Colonic mucosa (tissue), 4 donors: ENCODE results near the gene WBP4. TPM values are rescaled to one million over a fixed set of nuclear protein-coding genes. Genes with fewer than 3 reads are reported as not detected.

ENCODE experiments used
- DNase-seq: peaks from one replicate; pipeline ENCODE4 v3.0.0-alpha.2; 2020
- H3K27ac ChIP-seq: fragments of 200-600 bp; one replicate; pipeline ENCODE4 v1.8.0; 2021
- H3K27me3 ChIP-seq: fragments of 200-600 bp; one replicate; pipeline ENCODE4 v1.8.0; 2021
- H3K36me3 ChIP-seq: fragments of 200-600 bp; one replicate; pipeline ENCODE4 v1.8.0; 2021
- H3K4me1 ChIP-seq: fragments of 200-600 bp; one replicate; pipeline ENCODE4 v1.8.0; 2021; ENCODE audit warnings: mild to moderate bottlenecking
- H3K4me3 ChIP-seq: fragments of 200-600 bp; one replicate; pipeline ENCODE4 v1.8.0; 2021
- H3K9ac ChIP-seq, 2 donors: one replicate each; pipeline ENCODE4 v1.7.0; 2013; ENCODE audit warnings: control low read depth in 2 of 2, low read depth in 2 of 2, low read length in 2 of 2
- H3K9me3 ChIP-seq: fragments of 200-600 bp; one replicate; pipeline ENCODE4 v1.8.0; 2021
- intact Hi-C: fragments of 100-400 bp; cut with DNase I; formaldehyde crosslinking; loops from one replicate; pipeline ENCODE4 v1.14.1; 2022
- total RNA-seq, 2 donors: library from RNA; stranded (reverse); fragmentation: NEBNext Ultra II Directional in 1 of 2; extraction: Animal tissue kit (Norgen Biotek cat#: 25700) in 1 of 2; gene quantifications; one replicate each; pipeline ENCODE4 v1.2.1, GENCODE V29; 2021
- TF ChIP-seq, protein P1 (sequence below): fragments of 200-600 bp; IDR thresholded peaks from one replicate; pipeline ENCODE4 v1.8.0; 2022; ENCODE audit warnings: antibody characterized with exemption, mild to moderate bottlenecking
- donor health status: healthy.
- donor health status: DM: no; HTN: no; CAD: no.
- donor health status: DM: no; HTN: no; CAD: no.

WBP4 gene
- total RNA-seq, 2 donors from 2014 or later, result 5.8 to 7.5 TPM

DNA sequence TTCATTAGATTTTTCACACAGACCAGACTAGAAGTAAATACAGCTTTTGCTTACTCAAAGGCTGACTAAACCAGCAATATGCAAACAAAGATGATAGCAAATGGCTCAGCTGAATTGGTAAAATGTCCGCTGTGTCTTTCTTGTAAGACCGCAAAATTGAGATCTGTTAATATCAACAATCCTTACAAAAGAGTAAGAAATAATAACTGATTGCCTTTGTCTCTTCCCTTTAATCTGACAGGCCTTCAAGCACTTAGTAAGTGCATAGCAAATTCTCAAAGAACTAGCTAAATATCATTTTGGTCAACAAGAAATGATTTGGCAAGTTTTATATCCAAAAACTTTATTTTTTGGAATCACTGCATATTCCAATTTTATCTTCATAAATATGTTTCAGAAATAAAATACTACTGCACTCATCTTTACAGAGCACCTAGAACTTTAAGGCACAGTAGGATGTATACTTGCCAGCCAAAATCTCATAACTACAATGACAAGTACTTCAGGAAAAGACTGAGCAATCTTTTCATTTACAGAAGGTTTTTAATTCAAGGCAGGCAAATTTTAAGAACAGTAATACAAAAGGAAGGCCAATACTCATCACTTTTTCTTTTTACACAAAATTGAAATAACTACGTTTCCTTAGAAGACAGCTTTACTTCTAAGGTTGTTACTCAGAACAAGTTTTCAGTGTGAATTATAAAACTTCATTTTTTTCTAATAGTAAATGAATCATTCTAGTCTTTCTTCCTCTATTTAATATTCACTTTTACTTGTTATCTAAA is 43.3 kb upstream of the WBP4 start:
- Histone ChIP-seq H3K27ac (peak overlapping the region; percentile 84), H3K27me3 (no peaks in the 10 kb centered on the region), H3K36me3 (no peaks in the 10 kb centered on the region), H3K9ac (peak overlapping the region in 1 of 2 donors; percentile 84), H3K9me3 (no peaks in the 10 kb centered on the region), H3K4me1 (no peaks in the 10 kb centered on the region), H3K4me3 (peak overlapping the region; percentile 33)
- no peak for DNase-seq
- intact Hi-C loops, result no loop called here
- TF ChIP-seq, protein P1, sequence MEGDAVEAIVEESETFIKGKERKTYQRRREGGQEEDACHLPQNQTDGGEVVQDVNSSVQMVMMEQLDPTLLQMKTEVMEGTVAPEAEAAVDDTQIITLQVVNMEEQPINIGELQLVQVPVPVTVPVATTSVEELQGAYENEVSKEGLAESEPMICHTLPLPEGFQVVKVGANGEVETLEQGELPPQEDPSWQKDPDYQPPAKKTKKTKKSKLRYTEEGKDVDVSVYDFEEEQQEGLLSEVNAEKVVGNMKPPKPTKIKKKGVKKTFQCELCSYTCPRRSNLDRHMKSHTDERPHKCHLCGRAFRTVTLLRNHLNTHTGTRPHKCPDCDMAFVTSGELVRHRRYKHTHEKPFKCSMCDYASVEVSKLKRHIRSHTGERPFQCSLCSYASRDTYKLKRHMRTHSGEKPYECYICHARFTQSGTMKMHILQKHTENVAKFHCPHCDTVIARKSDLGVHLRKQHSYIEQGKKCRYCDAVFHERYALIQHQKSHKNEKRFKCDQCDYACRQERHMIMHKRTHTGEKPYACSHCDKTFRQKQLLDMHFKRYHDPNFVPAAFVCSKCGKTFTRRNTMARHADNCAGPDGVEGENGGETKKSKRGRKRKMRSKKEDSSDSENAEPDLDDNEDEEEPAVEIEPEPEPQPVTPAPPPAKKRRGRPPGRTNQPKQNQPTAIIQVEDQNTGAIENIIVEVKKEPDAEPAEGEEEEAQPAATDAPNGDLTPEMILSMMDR, result no peak

GRCh38 chr13:41018602-41018948 is 42.7 kb upstream of the WBP4 start:
- no peaks in the 10 kb centered on the region for H3K36me3 ChIP-seq
- H3K4me3 ChIP-seq, result peak overlapping the region; percentile 33
- H3K4me1 ChIP-seq, result no peaks in the 10 kb centered on the region
- no peaks in the 10 kb centered on the region for H3K9me3 ChIP-seq
- H3K27ac ChIP-seq, result peak overlapping the region; percentile 84
- intact Hi-C loops, result no loop called here
- peak overlapping the region in 1 of 2 donors; percentile 83 for H3K9ac ChIP-seq
- no peaks in the 10 kb centered on the region for H3K27me3 ChIP-seq
- TF ChIP-seq, protein P1, result no peak
- DNase-seq, result no peak

DNA sequence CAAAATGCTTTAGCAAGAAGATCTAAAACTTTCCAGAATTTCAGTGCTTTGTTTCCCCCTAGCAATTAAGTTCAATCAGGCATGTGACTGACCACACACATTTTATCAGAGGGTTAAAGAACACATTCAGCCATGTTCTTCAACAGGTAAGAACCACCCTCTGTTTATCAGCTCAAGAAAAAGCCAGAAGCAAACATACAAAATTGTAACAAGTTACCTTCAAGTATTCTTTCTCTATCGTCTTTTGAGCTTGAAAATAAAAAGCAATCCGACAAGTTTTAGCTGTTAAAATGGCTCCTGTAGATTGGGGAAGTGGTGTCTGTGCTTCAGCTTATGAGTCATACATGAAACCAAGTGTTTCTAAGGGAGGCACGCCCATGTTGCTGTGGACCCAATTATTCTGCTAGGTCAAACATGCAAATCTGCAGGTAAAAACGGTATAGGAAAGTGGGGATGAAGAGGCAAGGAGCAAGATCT is 42.3 kb upstream of the WBP4 start, which contains the start of gene ELF1:
TSS of gene ELF1 (minus strand) at position 306 of the 477 bp plus-strand sequence. CDS start 37,262 bp downstream, outside the sequence.
- Histone ChIP-seq H3K4me1 (no peaks in the 10 kb centered on the region), H3K27ac (peak within 1 kb of the TSS; percentile 84), H3K27me3 (no peaks in the 10 kb centered on the region), H3K36me3 (no peaks in the 10 kb centered on the region), H3K9me3 (no peaks in the 10 kb centered on the region), H3K9ac (peak within 1 kb of the TSS in 1 of 2 donors; percentile 84), H3K4me3 (peak within 1 kb of the TSS; percentile 33)
- TF ChIP-seq, protein P1, result no peak
- peak; percentile 76 for DNase-seq
- intact Hi-C loops, result no loop called here

- TF ChIP-seq, protein P1, result no peak
- no peak for DNase-seq
These were observed 41.5 kb upstream of the WBP4 start for GRCh38 chr13:41019578-41020347.

GRCh38 chr13:41025518-41025917 is 35.8 kb upstream of the WBP4 start:
- H3K4me3 ChIP-seq, result no peak overlapping the region
- no peak overlapping the region for H3K9ac ChIP-seq
- H3K9me3 ChIP-seq, result no peaks in the 10 kb centered on the region
- intact Hi-C loops, result no loop called here
- H3K27me3 ChIP-seq, result no peaks in the 10 kb centered on the region
- H3K4me1 ChIP-seq, result no peaks in the 10 kb centered on the region
- TF ChIP-seq, protein P1, result no peak
- no peak overlapping the region for H3K27ac ChIP-seq
- DNase-seq, result no peak
- H3K36me3 ChIP-seq, result no peaks in the 10 kb centered on the region

More at GRCh38 chr13:41019578-41020347, 41.5 kb upstream of the WBP4 start:
- Histone ChIP-seq H3K36me3 (no peaks in the 10 kb centered on the region), H3K4me1 (no peaks in the 10 kb centered on the region), H3K9me3 (no peaks in the 10 kb centered on the region), H3K9ac (peak overlapping the region in 1 of 2 donors; percentile 66), H3K4me3 (peak overlapping the region; percentile 33), H3K27ac (peak overlapping the region; percentile 84), H3K27me3 (no peaks in the 10 kb centered on the region)
- intact Hi-C loops, result no loop called here
